ENCODE results near the gene SCGB3A1.

SCGB3A1 gene

GRCh38 chr5:180558232-180558631 lies 33.1 kb downstream of the SCGB3A1 start:
- Histone ChIP-seq H3K36me3 (peaks cover 7% of the 10 kb centered on the region), H3K27me3 (ENCODE audit: insufficient read depth, low read depth, severe bottlenecking) (no peaks in the 10 kb centered on the region), H3K27ac (no peak overlapping the region), H3K4me3 (ENCODE audit: low read depth, low read length) (no peak overlapping the region), H3K9me3 (ENCODE audit: severe bottlenecking) (no peaks in the 10 kb centered on the region)
- no peak for DNase-seq
- TF ChIP-seq, protein P1, sequence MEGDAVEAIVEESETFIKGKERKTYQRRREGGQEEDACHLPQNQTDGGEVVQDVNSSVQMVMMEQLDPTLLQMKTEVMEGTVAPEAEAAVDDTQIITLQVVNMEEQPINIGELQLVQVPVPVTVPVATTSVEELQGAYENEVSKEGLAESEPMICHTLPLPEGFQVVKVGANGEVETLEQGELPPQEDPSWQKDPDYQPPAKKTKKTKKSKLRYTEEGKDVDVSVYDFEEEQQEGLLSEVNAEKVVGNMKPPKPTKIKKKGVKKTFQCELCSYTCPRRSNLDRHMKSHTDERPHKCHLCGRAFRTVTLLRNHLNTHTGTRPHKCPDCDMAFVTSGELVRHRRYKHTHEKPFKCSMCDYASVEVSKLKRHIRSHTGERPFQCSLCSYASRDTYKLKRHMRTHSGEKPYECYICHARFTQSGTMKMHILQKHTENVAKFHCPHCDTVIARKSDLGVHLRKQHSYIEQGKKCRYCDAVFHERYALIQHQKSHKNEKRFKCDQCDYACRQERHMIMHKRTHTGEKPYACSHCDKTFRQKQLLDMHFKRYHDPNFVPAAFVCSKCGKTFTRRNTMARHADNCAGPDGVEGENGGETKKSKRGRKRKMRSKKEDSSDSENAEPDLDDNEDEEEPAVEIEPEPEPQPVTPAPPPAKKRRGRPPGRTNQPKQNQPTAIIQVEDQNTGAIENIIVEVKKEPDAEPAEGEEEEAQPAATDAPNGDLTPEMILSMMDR (IDR thresholded peaks at IDR 0.05; ENCODE audit: low read depth, low read length), result no peak

GRCh38 chr5:180557217-180557809 lies 34.0 kb downstream of the SCGB3A1 start:
- no peak for DNase-seq
- Histone ChIP-seq H3K4me3 (ENCODE audit: low read depth, low read length) (no peak overlapping the region), H3K27ac (no peak overlapping the region), H3K27me3 (ENCODE audit: insufficient read depth, low read depth, severe bottlenecking) (no peaks in the 10 kb centered on the region), H3K36me3 (peaks cover 7% of the 10 kb centered on the region), H3K9me3 (ENCODE audit: severe bottlenecking) (no peaks in the 10 kb centered on the region)
- TF ChIP-seq, protein P1 (IDR thresholded peaks at IDR 0.05; ENCODE audit: low read depth, low read length), result no peak

GRCh38 chr5:180555168-180555921 lies 36.0 kb downstream of the SCGB3A1 start:
- Histone ChIP-seq H3K9me3 (ENCODE audit: severe bottlenecking) (no peaks in the 10 kb centered on the region), H3K27me3 (ENCODE audit: insufficient read depth, low read depth, severe bottlenecking) (no peaks in the 10 kb centered on the region), H3K27ac (no peak overlapping the region), H3K36me3 (peaks cover 7% of the 10 kb centered on the region; the same call in 1 of the 2 replicates), H3K4me3 (ENCODE audit: low read depth, low read length) (no peak overlapping the region)
- TF ChIP-seq, protein P1 (IDR thresholded peaks at IDR 0.05; ENCODE audit: low read depth, low read length), result no peak
- DNase-seq, result no peak

GRCh38 chr5:180553530-180553929 lies 37.8 kb downstream of the SCGB3A1 start:
- Histone ChIP-seq H3K27ac (no peak overlapping the region), H3K36me3 (0 out of 2 replicates have a peak, but pooled peaks cover 2% of the 10 kb centered on the region), H3K9me3 (ENCODE audit: severe bottlenecking) (no peaks in the 10 kb centered on the region), H3K4me3 (ENCODE audit: low read depth, low read length) (no peak overlapping the region), H3K27me3 (ENCODE audit: insufficient read depth, low read depth, severe bottlenecking) (no peaks in the 10 kb centered on the region)
- TF ChIP-seq, protein P1 (IDR thresholded peaks at IDR 0.05; ENCODE audit: low read depth, low read length), result no peak
- no peak for DNase-seq

DNA sequence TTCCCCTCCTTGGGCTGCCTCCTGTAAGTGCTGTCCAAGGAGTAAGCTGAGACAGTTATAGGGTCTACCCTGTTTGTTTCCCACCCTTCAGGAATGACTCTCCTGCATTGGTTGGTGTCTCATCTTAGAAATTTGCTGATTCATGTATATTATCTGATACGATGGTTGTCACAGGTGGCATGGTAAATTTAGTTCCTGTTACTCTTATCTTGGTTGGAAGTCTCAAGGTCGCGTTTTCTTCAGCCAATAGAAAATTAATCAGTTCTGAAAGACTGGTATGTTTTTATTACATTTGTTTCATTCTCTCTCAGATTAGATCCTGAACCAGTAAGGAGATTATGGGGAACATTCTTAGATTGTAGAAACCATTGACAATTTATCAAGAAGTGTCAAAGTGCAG lies 42.7 kb downstream of the SCGB3A1 start:
- H3K9me3 ChIP-seq (ENCODE audit: severe bottlenecking), result no peaks in the 10 kb centered on the region
- no peaks in the 10 kb centered on the region for H3K36me3 ChIP-seq
- TF ChIP-seq, protein P1 (IDR thresholded peaks at IDR 0.05; ENCODE audit: low read depth, low read length), result no peak
- no peak overlapping the region for H3K4me3 ChIP-seq (ENCODE audit: low read depth, low read length)
- no peaks in the 10 kb centered on the region for H3K27me3 ChIP-seq (ENCODE audit: insufficient read depth, low read depth, severe bottlenecking)
- DNase-seq, result no peak
- no peak overlapping the region for H3K27ac ChIP-seq
